ENCODE measurements around the gene ACP2. TPM values are rescaled to one million over a fixed set of nuclear protein-coding genes. Genes with fewer than 3 reads are reported as not detected.
A peak's percentile ranks its signal among the peaks of the same experiment; 100 is the strongest.

Gene ACP2
- total RNA-seq, 1 experiment from 2014 or later: 18.7 TPM

DNA sequence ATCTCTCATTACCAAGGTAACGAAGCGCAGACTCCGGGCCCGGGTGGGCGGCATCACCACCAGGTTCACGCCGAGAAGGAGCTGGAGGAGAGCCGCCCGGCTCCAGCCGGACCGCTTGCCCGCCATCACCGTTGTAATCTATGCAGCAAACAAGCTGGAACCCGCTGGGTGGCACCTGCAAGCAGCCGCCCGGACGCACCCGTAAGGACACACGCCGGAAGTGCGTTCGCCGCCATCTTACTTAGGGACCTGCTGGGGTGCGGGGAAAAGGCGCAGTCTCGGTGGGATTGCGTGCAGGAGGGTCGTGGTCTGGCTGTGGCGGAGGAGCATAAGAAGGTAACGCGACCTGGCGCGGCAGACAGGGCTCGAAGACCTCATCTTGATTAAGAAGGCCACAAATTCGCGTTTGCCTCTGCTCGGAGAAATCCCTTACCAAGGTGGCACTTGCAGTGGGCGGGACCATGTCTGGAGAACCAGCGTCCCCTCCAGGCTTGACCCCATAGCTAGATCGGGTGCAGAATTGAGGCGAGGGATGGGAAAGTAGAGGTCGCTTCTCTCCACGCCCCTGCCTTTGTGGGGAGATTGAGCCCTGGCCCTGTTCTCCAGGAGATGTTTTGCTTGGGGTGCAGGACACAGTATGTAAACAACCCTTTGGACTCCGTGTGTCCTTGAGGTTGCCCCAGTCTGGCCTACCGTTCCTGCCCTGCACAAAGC is at the start of gene ACP2 (continued):
- TF ChIP-seq, protein P1, sequence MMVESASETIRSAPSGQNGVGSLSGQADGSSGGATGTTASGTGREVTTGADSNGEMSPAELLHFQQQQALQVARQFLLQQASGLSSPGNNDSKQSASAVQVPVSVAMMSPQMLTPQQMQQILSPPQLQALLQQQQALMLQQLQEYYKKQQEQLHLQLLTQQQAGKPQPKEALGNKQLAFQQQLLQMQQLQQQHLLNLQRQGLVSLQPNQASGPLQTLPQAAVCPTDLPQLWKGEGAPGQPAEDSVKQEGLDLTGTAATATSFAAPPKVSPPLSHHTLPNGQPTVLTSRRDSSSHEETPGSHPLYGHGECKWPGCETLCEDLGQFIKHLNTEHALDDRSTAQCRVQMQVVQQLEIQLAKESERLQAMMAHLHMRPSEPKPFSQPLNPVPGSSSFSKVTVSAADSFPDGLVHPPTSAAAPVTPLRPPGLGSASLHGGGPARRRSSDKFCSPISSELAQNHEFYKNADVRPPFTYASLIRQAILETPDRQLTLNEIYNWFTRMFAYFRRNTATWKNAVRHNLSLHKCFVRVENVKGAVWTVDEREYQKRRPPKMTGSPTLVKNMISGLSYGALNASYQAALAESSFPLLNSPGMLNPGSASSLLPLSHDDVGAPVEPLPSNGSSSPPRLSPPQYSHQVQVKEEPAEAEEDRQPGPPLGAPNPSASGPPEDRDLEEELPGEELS (CRISPR knock-in tag; IDR thresholded peaks at IDR 0.05): peak; percentile 90
- TF ChIP-seq, protein P2, sequence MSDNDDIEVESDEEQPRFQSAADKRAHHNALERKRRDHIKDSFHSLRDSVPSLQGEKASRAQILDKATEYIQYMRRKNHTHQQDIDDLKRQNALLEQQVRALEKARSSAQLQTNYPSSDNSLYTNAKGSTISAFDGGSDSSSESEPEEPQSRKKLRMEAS (CRISPR knock-in tag; IDR thresholded peaks at IDR 0.05): peak; percentile 87
- TF ChIP-seq, protein P3, sequence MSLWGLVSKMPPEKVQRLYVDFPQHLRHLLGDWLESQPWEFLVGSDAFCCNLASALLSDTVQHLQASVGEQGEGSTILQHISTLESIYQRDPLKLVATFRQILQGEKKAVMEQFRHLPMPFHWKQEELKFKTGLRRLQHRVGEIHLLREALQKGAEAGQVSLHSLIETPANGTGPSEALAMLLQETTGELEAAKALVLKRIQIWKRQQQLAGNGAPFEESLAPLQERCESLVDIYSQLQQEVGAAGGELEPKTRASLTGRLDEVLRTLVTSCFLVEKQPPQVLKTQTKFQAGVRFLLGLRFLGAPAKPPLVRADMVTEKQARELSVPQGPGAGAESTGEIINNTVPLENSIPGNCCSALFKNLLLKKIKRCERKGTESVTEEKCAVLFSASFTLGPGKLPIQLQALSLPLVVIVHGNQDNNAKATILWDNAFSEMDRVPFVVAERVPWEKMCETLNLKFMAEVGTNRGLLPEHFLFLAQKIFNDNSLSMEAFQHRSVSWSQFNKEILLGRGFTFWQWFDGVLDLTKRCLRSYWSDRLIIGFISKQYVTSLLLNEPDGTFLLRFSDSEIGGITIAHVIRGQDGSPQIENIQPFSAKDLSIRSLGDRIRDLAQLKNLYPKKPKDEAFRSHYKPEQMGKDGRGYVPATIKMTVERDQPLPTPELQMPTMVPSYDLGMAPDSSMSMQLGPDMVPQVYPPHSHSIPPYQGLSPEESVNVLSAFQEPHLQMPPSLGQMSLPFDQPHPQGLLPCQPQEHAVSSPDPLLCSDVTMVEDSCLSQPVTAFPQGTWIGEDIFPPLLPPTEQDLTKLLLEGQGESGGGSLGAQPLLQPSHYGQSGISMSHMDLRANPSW (CRISPR knock-in tag; conservative IDR thresholded peaks at IDR 0.05; ENCODE audit: low read depth): no peak
- TF ChIP-seq ZNF219 (CRISPR knock-in tag; IDR thresholded peaks at IDR 0.05; ENCODE audit: borderline replicate concordance) (no peak), CREM (CRISPR knock-in tag; IDR thresholded peaks at IDR 0.05) (peak; percentile 85; the same call in 1 of the 2 replicates), ZNF416 (CRISPR knock-in tag; IDR thresholded peaks at IDR 0.05) (0 out of 2 replicates have a peak, but pooled peaks have one; percentile 52), HMGA2 (CRISPR knock-in tag; IDR thresholded peaks at IDR 0.05) (no peak), ETV6 (CRISPR knock-in tag; IDR thresholded peaks at IDR 0.05) (peak; percentile 95), NFE2L1 (CRISPR knock-in tag; IDR thresholded peaks at IDR 0.05) (no peak), MYBL2 (CRISPR knock-in tag; IDR thresholded peaks at IDR 0.05) (peak; percentile 70; the same call in 1 of the 2 replicates), ZNF232 (CRISPR knock-in tag; IDR thresholded peaks at IDR 0.05) (peak; percentile 83)
- TF ChIP-seq, protein P4, sequence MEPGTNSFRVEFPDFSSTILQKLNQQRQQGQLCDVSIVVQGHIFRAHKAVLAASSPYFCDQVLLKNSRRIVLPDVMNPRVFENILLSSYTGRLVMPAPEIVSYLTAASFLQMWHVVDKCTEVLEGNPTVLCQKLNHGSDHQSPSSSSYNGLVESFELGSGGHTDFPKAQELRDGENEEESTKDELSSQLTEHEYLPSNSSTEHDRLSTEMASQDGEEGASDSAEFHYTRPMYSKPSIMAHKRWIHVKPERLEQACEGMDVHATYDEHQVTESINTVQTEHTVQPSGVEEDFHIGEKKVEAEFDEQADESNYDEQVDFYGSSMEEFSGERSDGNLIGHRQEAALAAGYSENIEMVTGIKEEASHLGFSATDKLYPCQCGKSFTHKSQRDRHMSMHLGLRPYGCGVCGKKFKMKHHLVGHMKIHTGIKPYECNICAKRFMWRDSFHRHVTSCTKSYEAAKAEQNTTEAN (CRISPR knock-in tag; IDR thresholded peaks at IDR 0.05): peak; percentile 51; the same call in 1 of the 2 replicates
- TF ChIP-seq, protein P5, sequence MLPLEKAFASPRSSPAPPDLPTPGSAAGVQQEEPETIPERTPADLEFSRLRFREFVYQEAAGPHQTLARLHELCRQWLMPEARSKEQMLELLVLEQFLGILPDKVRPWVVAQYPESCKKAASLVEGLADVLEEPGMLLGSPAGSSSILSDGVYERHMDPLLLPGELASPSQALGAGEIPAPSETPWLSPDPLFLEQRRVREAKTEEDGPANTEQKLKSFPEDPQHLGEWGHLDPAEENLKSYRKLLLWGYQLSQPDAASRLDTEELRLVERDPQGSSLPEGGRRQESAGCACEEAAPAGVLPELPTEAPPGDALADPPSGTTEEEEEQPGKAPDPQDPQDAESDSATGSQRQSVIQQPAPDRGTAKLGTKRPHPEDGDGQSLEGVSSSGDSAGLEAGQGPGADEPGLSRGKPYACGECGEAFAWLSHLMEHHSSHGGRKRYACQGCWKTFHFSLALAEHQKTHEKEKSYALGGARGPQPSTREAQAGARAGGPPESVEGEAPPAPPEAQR (CRISPR knock-in tag; IDR thresholded peaks at IDR 0.05): no peak
- TF ChIP-seq, protein P6, sequence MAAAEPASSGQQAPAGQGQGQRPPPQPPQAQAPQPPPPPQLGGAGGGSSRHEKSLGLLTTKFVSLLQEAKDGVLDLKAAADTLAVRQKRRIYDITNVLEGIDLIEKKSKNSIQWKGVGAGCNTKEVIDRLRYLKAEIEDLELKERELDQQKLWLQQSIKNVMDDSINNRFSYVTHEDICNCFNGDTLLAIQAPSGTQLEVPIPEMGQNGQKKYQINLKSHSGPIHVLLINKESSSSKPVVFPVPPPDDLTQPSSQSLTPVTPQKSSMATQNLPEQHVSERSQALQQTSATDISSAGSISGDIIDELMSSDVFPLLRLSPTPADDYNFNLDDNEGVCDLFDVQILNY (CRISPR knock-in tag; IDR thresholded peaks at IDR 0.05): peak; percentile 86

DNA sequence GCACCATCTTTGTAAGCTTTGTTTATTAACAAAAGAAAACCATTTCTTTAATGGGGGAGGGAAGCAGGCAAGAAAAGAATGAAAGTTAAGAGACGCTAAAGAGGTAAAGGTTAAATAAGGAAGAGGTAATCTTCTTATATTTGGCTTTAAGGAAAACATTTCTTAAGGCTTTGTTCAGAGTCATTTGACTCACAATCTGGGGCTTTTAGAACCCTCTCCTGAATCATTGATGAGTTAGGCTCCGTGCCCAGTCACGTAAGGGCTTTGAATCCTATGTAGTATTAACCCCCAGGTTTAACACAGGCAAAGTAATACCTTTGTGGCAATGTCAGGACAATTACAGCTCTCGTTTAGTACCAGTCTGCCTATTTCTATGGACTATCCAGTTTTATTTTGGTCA is 47.4 kb upstream of the ACP2 start:
- ATAC-seq: no peak
- CTCF ChIA-PET: interaction anchor here (1.4 kb wide), 2 partner anchors 37 to 59 kb away, joined by 3 to 5 read pairs; no protein-coding TSS in a partner anchor
- H3K36me3 Mint-ChIP-seq: peaks cover 71% of the 10 kb centered on the region

More for the DNA sequence above, 47.4 kb upstream of the ACP2 start:
- H3K9me3 Mint-ChIP-seq: no peaks in the 10 kb centered on the region
- H3K4me1 Mint-ChIP-seq: no peaks in the 10 kb centered on the region
- DNase-seq (ENCODE audit: low spot score): no peak
- H3K4me3 Mint-ChIP-seq: no peak overlapping the region
- POLR2A ChIA-PET: interaction anchor here (0.5 kb wide), 1 partner anchor 20 kb away, joined by 3 read pairs; no protein-coding TSS in a partner anchor
- H3K27me3 Mint-ChIP-seq (ENCODE audit: low read depth): no peaks in the 10 kb centered on the region
- H3K27ac Mint-ChIP-seq: no peak overlapping the region
- TF ChIP-seq, protein P7, sequence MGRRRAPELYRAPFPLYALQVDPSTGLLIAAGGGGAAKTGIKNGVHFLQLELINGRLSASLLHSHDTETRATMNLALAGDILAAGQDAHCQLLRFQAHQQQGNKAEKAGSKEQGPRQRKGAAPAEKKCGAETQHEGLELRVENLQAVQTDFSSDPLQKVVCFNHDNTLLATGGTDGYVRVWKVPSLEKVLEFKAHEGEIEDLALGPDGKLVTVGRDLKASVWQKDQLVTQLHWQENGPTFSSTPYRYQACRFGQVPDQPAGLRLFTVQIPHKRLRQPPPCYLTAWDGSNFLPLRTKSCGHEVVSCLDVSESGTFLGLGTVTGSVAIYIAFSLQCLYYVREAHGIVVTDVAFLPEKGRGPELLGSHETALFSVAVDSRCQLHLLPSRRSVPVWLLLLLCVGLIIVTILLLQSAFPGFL (CRISPR knock-in tag; IDR thresholded peaks at IDR 0.05; ENCODE audit: borderline replicate concordance): no peak
- TF ChIP-seq, protein P8, sequence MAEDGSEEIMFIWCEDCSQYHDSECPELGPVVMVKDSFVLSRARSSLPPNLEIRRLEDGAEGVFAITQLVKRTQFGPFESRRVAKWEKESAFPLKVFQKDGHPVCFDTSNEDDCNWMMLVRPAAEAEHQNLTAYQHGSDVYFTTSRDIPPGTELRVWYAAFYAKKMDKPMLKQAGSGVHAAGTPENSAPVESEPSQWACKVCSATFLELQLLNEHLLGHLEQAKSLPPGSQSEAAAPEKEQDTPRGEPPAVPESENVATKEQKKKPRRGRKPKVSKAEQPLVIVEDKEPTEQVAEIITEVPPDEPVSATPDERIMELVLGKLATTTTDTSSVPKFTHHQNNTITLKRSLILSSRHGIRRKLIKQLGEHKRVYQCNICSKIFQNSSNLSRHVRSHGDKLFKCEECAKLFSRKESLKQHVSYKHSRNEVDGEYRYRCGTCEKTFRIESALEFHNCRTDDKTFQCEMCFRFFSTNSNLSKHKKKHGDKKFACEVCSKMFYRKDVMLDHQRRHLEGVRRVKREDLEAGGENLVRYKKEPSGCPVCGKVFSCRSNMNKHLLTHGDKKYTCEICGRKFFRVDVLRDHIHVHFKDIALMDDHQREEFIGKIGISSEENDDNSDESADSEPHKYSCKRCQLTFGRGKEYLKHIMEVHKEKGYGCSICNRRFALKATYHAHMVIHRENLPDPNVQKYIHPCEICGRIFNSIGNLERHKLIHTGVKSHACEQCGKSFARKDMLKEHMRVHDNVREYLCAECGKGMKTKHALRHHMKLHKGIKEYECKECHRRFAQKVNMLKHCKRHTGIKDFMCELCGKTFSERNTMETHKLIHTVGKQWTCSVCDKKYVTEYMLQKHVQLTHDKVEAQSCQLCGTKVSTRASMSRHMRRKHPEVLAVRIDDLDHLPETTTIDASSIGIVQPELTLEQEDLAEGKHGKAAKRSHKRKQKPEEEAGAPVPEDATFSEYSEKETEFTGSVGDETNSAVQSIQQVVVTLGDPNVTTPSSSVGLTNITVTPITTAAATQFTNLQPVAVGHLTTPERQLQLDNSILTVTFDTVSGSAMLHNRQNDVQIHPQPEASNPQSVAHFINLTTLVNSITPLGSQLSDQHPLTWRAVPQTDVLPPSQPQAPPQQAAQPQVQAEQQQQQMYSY (CRISPR knock-in tag; IDR thresholded peaks at IDR 0.05): no peak
- no peak for TF ChIP-seq ZNF396 (CRISPR knock-in tag; IDR thresholded peaks at IDR 0.05; ENCODE audit: borderline replicate concordance)
- TF ChIP-seq RELA (CRISPR knock-in tag; IDR thresholded peaks at IDR 0.05; ENCODE audit: borderline replicate concordance): no peak
- no peak for TF ChIP-seq IRF2 (CRISPR knock-in tag; IDR thresholded peaks at IDR 0.05; ENCODE audit: borderline replicate concordance, low read depth)
- TF ChIP-seq GRHL2 (CRISPR knock-in tag; IDR thresholded peaks at IDR 0.05; ENCODE audit: insufficient replicate concordance, severe bottlenecking): no peak
- no peak for TF ChIP-seq ZNF423 (CRISPR knock-in tag; IDR thresholded peaks at IDR 0.05)
- no peak for TF ChIP-seq ZNF263 (CRISPR knock-in tag; IDR thresholded peaks at IDR 0.05; ENCODE audit: low read depth)
